HG03060 (cell line): ENCODE results near the gene IRS2.

Experiments
- ATAC-seq: cut with Tn5 transposase; IDR thresholded peaks from one replicate; pipeline ENCODE4 v1.9.1; 2021; ENCODE audit warnings: low read depth, moderate number of reproducible peaks; ENCODE audit not compliant: unreplicated experiment

The IRS2 gene

GRCh38 chr13:109712124-109712722 is 74.2 kb downstream of the IRS2 start:
- no peak for ATAC-seq

DNA sequence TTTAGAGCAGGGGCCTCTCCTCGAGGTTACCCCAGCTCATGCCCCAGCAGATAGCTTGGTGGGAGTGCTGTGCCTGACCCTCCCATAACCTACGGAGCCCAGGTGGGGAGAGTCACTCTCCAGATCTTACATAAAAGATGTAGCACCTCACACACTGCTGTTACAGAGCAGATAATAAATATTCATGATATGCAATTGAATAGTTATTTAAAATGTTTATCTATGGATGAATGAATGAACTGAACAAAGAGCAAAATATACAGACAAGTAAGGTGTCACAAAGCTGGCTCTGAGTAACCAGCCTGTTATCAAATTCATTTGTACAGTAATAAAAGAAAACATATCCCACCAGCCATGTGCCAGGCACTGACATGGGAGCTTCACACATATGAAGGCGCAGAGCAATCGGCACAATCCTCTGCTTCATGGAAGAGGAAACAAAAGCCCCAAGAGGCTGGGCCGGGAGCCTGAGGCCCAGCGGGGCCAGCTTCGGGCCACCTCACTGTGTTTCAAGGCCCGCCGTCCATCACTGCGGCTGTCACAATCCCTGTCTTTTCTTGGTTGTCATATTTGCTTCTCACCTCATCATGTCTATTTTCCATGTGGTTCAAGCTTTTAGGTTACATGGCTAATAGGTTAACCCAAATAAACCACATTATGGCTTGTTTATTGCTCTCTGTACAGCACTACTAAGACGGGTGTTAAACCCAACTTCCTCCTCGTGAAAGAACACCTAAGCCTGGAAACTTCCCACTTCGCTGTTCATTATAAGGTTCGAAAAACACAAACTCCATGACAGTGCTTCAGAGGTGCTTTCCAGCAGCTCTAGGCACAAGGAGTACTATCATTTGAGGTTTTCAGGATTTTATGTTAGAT is 78.4 kb downstream of the IRS2 start:
- no peak for ATAC-seq

DNA sequence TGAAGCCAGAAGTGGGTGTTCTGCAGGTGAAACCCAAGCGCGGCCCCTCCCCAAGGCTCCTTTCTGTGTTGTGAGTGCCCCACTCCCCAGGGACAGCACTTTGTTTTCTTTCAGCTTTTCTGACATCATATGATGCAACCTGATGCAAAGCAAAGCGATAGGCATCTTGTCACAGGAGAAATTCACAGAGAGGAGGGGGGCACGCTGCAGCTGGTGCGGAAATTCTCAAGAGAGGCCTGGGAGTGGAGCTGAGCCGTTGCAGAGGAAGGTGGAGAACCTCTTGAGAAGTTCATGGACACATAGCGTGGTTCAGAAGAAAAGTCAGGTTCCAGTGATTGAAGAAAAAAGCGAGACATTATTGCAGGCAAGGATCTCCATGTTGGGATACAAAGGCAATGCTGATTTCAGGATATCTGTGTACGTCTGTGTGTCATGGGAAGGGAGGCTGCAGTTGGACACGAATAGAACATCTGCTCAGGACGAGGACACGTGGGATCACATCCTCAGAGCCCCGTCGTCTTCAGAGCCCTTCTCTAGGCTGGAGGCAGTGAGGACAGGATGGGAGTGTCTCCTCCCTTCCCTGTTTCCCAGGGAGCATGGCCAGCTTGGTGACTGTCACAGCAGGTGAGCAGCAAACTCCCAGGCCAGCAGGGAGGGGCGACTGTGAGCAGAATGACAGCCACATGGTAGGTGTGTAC is 79.2 kb downstream of the IRS2 start:
- ATAC-seq: no peak

DNA sequence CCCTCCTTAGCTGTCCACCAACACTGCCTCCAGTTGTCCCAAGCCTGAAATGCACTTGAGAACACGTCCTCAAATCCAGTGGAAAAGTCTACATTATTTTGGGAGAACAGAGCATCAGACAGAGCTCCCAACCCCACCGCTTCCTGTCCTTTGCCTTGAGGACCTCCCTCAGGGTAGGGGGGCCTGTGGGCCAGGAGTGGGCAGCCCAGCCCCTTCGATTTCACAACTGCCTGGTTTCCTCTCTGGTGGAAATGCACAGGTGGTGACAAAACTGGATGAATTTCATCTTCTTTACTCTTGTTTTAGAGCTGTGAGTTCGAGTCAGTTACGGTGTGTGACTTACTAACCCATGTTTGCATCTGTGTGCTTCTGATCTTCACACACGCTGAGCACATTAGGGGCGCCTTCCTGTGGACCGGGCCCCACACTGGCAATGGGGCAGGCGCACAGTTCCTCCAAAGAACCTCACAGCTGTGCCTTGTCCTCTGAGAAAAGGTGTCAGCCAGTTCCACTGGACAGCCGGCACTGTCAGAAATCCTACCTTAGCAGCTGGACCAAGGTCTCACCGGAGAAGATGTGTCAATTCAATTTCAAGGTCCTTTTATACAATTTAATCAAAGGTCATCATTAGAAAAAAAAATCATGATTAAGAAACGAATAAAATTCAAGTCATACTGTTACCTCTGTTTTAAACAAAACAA is 80.2 kb downstream of the IRS2 start:
- no peak for ATAC-seq

DNA sequence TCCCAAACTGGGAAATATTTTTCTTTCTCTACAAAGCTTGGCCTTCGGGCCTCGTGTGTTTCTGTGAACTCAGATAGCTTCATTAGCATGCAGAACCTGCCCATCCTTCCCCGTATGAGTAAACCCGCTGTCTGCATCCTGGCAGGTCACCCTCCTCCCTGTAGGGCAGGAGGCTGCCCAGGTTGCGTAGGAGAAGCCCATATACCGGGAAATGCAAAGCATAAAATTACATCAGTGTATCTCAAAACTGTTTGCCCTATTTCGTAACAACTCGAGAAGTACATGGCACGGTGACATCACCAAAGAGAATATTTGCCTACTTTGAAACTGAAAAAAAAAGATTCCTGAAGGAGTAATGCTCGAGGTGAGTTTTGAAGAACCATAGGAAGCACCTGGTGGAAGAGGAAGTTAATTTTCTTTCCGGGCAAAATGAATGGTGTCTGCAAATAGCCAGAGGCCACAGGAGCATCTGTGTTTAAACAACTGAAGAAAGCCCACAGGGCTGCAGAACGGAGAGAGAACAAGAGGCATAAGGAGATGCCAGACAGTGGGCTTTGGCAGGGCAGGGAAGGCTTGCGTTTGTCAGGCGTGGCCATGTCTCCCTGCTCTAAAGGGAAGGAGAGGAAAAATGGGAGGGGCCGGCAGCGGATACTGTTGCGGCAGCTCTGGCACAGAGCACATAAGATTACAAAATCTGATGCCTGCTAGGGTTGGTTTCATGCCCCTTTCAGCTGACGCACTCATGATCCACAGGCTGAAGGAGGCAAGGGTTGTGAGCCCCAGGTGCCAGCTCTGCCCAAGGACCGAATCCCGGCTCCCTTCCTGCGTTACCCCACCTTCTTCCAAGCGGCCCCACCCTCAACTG is 81.4 kb downstream of the IRS2 start:
- no peak for ATAC-seq

GRCh38 chr13:109703250-109703649 is 83.1 kb downstream of the IRS2 start:
- no peak for ATAC-seq
